ENCODE measurements around the gene ANKHD1.

ANKHD1 gene

DNA sequence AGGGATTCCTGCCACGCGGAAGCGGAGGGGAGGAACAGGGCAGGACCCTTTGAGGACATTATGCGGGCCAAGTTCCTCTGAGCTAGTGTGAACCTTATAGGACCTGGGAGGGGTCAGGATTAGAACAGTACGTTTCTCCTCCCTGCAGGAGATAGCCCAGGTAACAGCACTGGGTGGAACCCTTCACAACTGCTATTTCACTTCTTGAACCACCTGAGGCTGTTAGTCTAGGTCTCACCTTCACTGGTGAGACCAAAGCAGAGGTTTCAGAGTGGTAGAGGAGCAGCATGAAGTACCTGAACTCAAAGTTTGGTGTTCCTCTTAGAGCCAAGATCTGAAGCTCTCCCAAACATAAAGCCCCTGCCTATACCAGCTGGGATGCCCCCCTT, 146.7 kb downstream of the ANKHD1 start:
- no peak for DNase-seq

DNA sequence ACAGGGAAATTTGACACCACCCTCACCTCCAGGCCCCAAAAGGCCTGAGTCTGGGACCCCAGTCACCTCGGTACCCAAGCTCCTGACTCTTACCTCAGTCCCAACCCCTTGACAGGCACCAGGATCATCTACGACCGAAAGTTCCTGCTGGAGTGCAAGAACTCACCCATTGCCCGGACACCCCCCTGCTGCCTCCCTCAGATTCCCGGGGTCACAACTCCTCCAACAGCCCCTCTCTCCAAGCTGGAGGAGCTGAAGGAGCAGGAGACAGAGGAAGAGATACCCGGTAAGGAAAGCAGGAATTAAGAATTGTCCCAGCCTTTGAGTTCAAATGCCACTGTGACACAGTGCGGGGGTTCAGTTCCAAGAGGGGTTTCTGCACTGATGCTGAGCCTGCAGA, 147.2 kb downstream of the ANKHD1 start:
- no peak for DNase-seq

DNA sequence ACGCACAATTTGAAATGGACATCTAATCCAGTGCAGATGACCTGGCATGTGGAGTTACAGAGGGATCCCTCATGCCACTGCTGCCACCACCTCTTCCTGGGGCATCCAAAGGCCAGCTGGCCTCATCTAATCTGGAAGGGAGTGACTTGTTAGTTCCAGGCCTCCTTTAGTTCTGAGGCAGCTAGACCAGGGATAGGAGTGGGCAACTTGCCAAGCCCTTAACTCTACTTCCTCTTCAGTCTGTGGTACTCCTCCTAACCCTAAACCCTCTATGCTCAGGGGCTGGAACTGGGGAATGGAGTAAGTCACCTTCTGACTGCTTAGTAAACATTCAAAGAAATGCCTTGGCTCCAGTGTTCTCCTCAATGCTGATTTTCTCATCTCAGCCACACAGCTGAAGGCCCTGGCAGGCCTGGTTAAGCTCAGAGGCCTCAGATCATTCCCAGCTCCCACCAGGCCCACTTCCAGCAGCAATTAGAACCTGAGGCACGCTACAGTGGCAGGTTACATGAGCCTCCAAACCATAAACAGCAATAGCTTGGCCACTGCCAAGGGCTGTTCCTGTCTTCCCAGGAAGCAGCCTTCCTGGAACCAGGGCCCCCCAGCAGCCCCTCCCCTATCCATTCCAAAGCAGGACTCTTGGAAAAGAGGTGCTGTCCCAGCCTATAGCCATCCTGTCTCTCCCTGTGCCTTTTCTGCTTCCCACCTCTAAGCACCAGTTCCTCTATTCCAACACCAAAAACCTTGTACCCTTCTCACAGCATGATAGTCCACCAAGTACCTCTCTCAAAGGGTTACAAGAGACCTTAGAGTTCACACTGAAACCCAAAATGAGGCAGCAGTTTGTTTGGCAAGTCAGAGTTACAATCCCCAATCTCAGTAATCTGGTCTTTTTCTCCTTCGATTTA, 147.9 kb downstream of the ANKHD1 start:
- peak; percentile 87 for DNase-seq

DNA sequence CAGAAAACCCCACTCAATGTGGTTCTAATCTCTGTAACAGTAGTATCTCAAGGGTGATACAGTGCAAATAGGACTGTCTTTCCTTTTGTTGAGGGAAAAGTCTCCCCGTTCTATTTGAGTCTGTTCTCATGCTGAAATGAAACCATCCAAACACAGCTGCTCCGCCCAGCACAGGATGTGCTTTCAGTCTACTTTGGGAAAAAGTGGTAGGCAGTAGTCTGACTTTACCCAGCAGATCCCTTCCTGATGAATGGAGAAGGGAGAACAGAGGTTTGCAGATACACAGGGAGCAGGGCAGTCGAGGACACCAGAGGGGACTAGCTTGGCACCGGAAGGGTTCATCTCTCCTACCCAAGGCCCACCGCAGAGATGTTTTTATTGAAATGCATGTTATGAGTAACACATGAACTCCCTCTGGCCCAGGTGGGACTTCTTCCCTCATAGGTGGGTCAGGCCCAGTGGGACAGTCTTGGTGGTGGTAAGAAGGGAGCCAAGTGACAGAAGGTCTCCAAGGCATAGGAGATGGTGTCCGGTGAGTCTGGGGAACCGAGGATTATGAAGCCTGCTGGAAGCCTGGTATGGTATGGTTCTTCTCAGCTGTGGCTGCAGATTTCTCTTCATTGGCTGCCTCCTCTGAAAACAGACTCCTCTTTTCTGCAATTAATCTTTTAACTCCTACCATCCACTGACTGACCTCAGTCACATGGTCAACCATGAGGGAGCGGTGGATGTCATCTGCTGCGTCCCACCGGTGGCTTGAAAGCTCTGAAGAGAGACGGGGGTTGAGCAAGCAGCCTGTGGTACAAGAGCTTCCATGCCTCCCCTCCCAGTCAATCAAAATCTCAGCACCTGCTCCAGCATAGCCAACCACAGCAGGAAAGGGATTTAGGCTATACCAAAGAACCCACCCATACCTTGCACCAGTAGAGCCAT, 148.8 kb downstream of the ANKHD1 start:
- DNase-seq: no peak

DNA sequence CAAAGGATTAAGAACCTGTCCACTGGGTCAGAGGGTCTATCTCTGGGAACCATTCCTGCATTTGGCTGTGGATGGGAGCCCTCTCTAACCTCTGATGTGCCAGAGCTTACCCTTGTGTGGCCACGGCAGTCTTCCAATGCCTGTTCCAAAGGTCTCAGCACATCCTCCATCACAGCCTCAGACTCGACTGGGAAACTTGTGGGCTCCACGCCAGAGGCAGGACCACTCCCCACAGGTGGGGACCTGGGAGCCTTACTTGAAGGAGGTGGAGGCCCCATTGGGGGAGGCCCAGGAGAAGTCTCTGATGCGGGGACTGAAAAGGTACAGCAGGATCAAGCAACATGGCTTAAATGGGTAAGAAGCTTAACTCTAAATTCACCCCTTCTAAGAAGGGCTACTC, 150.2 kb downstream of the ANKHD1 start:
- no peak for DNase-seq

DNA sequence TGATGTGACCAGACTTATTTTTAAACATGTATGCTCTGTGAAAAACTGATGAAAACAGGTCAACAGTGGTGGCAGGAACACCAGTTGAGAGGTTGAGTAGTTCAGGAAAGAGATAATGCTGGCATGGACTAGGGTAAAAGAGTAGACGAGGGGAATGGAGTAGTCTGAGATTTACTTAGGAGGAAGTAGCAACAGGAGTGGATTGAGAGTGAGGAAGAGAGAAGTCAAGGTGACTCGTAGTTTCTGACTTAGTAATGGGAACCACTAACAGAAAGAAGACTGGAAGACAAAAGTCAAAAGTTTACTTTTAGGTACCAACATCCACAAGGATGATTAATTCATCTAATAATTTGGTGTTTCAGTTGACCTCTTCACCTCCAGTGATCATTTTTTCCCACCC, 152.0 kb downstream of the ANKHD1 start:
- no peak for DNase-seq

DNA sequence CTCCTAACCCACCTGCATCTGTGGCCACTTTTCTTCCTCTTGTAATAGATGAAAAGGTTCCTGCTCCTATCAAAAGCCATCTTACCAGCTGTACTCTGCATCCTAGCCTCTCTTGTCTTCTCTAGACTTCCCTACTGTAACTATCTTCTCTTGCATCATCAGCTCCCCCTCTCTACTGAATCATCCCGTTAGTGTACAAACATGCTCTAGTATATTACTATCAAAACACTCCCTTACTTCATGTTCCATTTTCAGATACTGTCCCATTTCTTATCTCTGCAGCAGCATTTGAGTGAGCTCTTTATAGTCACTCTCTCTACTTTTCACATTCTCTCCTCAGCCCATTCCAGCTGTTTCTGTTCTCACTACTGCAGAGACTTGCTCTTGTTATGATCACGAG, 152.8 kb downstream of the ANKHD1 start:
- DNase-seq: peak; percentile 41

DNA sequence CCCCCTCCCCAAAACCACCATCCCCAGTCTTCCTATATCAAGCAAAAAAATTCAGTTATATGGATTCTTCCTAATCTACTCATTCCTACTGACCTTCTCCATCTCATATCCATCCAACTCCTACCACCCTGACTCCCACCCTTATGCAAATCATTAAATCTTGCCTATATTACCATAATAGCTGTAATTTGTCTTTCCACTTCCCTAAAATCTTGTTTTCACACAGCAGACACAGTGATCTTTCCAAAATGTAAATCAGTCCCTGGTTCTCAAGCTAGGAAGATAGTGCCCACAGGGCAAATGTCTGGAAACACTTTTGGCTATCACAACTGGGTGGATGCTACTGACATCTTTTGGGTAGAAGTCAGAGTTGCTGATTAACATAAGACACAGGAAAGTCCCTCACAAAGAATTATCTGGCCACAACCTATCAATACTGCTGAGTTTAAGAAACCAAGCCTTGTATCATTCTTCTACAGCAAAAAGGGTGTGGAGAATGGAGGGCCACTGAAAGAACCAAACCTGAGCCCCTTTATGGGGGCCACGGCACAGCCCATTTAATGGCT, 154.2 kb downstream of the ANKHD1 start:
- DNase-seq: no peak

DNA sequence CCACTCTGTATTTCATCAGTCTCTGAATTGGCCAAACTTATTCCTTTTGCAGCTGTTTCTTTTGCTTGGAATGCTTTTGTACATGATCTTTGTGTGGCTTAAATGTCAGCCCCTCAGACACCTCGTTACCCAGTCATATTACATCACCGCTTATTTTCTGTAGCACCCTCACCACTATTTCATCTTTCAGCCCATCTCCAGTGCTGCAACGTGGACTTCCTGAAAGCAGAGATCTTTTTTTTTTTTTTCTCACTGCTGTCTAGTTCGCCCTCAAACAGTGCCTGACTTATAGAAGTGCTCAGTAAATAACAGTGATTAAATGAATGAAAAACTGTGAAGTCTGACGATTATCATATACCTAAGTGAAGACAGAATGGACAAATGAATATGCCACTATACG, 154.8 kb downstream of the ANKHD1 start:
- DNase-seq: peak; percentile 58

DNA sequence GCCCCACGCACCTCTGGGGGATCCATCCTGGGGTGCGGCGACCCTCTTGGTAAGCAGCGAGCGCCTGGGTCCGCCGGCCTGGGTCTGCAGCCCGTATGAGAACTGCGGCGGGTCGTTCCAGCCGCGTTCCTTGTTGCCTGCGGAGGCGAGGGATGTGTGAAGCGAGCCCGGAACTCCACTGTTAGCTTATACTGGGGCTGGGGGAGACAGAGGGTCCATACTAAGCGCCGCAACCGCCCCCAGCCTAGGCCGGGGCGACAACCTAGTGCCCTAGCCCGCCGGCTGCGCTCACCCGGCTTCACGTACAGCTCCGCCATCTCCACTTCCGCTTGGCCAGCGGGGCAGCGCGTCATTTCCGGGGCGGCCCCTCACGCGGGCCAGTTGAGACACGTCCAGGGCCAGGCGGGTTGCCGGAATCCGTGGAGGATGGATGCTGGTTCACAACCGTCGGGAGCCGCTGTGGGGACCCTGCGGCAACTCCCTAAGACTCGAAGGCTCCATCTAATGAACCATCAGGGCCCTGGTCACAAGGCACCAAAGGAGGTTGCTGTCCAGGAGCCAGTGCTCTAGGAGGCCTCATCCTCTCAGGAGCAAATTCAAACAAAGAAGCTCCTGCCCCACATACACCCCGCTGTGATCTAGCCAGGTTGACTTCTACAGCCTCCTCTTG, 155.6 kb downstream of the ANKHD1 start, which contains the start of gene SRA1:
Gene SRA1, minus strand, starts transcription at position 338 of the 670 bp plus-strand sequence. Its CDS starts 21 bp downstream, at position 317.
- peak; percentile 95 for DNase-seq

DNA sequence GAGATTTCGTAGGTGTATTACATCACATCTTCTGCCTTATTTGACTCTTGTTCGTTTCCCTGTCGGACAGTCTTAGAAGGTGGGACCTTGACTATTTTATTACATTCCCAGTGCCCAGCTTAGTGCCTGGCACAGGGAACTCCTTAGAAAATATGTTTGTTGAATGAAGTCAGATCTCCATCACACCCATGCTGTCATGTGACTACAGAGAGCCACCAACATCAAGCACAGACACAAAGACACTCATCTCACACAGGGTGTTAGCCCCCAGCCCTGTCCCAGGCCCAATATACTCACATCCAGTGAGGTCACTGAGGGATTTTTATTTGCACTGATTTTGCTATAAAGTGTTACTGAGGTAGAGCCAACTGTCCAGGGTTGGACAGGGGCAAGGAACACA, 156.3 kb downstream of the ANKHD1 start:
- DNase-seq: no peak

DNA sequence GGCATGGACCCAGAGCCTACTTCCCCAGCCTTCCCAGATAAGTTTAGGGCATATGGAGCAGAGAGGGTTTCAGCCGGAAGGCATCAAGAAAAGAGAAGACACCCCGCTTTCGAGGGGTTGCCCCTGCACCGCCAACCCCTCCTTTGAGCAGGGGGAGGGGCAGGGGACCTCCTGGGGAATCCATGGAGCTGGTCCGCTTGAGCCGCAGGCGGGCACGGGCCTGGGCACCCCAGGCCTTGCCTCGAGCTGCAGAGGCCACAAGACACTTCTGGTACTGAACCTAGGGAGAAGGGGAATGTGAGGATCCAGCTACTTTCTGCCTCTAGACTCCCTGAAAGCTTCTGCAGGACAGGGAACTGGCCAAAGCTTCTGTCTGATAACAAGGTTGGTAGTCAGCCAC, 156.9 kb downstream of the ANKHD1 start:
- DNase-seq: no peak

DNA sequence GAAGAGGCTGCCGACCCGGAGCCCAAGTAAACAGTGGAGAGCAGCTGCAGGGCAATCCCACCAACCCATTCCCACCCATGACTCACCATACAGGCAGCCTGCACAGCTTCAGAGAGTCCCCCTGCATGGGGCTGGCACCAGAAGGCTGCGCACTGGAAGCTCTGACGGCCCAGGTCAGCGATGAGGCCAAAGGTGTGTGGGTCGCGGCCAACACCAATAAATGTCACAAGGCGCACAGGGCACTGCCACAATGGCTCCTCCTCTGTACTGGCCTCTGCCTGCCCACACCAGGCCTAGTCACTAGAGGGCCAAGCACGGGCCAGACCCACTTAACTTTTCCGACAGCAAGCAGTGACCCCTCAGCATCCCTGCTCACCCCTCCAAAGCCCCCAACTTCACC, 158.6 kb downstream of the ANKHD1 start:
- DNase-seq: no peak

DNA sequence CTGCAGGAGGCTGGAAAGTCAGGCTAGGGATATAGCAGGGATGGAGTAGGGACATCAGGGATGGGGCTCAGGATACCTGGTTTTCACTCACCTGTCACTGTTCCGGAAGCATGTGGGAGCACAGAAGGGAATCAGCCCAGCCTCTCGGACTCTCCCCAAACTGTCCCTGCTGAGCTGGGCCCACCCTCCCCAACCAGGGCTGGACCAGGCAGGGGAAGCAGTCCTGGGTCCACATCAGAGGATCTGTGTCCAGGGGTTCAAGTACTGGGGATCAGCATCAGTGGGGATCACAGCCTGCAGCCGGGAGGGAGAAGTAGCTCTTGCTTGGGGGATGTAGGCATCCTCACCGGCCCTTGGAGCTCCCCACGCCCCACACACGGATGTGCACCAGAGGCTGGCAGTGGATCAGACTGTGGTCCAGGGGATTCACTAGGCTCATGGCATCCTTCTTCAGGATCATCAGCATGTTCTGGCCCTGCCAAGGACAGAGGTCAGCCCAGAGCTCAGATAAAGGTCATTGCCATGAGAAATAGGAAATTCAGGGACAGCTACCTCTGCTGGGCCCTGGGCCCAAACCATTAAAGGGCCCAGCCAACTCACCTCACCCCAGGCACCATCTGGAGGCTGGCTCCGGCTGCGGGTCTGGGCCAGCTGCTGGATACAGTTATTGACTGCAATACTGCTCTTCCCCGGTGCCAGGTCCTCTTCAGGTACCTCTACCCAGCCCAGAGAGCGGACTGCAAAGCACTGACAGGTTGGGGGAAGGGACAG, 160.3 kb downstream of the ANKHD1 start:
- DNase-seq: no peak

DNA sequence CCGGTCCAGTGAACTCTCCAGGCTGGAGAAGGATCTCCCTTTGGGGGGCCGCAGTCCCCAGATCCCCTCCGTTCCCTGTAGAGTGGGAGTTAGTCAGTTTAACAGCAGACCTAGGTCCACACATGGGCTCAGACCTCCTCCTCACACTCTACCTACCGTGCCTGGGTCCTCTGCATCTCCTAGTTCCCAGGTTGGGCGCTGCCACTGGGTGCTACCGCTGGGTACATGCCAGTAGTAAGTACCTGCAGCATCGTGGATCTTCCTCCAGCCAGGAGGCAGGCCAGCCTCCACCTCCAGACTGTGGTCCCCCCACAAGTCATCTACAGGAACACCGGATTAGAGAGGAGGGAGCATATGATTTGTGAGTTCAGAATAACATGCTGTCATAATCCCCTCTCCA, 162.0 kb downstream of the ANKHD1 start:
- no peak for DNase-seq

DNA sequence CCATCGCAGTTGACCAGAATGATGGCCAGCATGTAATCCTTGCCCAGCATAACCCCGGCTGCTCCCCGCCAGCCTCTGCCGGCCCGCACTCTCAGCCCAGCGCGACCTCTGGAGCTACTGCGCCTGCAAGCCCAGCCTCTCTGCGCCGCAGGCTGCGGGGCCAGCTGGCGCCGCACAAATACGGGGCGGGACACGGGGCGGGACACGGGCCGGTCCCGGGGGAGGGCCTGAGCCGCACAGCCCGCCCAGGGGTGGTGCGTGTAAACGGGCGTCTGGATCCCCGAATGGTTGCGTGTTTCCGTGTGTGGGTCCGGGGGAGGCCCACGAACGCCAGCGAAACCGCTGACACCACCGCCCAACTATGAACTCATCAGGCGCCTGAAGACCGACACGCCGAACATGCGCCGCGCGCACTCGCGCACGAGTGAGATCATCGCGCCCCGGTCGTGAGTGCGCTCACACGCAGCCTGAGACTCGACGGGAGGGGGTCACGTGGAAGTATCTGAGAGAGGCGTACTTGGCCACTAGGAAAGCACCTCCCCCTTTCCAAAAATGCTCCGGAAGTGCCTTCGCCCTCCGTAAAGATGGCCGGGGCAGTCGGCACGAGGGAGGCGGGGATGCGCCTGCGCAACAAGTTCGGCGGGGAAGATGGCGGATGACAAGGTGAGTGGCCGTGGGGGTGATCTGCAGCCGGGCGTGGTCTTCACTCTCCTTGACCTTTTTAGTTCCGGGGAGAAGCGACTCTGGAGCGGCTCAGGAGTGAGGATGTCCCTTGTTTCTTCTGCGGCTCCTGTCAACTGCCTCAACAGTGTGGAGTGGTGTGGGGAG, 162.8 kb downstream of the ANKHD1 start, which contains the start of the genes APBB3 and SLC35A4:
Gene APBB3, minus strand, starts transcription at position 403 of the 828 bp plus-strand sequence. Its CDS starts 353 bp downstream, at position 50.
Gene SLC35A4, plus strand, starts transcription at position 633 of the 828 bp plus-strand sequence. CDS start 2,342 bp downstream, outside the sequence.
- DNase-seq: peak; percentile 99

DNA sequence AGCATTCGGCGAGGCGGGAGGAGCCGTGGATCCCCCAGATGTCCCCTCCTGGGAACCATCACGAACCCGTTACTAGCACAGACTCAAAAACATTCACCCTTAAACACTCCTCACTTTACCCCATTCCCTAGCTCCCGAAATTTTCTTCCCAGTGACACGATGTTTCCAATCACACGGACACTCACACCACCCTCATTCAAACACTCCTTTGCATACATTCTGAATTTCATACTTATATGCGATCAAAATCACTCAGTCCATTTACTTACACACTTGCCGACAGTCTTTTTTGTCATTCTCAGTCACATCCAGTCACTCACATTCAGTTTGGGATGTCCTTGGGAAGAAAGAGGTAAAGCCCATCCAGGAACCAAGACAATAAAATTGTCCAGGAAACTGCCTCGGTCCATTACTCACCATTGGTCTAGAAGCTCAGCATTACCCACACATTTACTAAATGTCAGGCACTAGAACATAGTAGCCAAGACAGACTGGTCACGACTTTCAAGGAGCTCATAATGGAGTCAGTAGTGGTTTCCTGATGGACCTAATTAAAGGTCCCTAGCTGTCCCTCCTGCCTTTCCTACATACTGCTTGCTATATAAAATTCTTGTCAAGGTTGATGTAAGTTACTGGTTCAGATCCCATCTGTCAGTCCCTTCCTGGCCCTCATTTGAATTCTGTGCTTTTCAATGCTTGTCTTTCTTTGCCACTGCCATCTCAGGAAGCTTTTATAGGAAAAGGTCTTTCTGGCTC, 163.6 kb downstream of the ANKHD1 start:
- DNase-seq: no peak

DNA sequence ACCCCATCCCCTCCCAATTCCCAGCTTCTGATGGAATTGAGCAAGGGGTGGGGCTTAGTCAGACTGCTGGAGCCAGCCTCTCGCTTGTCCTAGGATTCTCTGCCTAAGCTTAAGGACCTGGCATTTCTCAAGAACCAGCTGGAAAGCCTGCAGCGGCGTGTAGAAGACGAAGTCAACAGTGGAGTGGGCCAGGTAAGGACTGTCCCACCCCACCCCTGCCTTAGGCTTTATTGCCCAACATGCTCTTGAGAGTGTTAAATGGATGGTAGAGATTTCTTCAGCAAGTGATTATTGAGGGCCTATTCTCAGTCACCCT, 164.1 kb downstream of the ANKHD1 start:
- DNase-seq: no peak

DNA sequence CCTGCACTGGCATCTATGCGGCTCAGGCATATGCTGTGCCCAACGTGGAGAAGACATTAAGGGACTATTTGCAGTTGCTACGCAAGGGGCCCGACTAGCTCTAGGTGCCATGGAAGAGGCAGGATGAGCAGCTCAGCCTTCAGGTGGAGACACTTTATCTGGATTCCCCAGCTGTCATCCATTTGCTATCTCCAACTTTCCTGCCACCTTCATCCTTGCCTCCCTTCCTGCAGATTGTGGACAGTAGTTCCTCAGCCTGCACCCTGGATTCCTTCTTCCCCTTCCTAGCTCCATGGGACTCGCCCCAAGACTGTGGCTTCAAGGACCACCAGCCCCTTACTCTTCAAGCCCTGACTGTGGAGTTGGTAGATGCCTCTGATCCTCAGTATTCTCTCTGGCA, 165.0 kb downstream of the ANKHD1 start:
- no peak for DNase-seq

Measured in hematopoietic multipotent progenitor cell treated with erythropoietin and hydrocortisone succinate and interleukin-3 and kit ligand, for 4 days (in vitro differentiated cells).